Panc1 (cell line): ENCODE results near the gene FRYL. TPM values are rescaled to one million over a fixed set of nuclear protein-coding genes. Genes with fewer than 3 reads are reported as not detected.

ENCODE experiments used
- ATAC-seq: fragments of 200-7000 bp; cut with Tn5 transposase; 2 replicates; pipeline ENCODE4 v1.9.1; 2020; ENCODE audit warnings: mild to moderate bottlenecking, moderate library complexity
- BruUV-seq: library from RNA; stranded (reverse); fragments of 400-500 nt; replicated peaks from 2 replicates; lab custom pipeline; 2021; lab: Mats Ljungman, UMichigan
- CTCF ChIA-PET: fragments of 300-600 bp; sonication (Branson Sonifier 250); formaldehyde crosslinking; loops from one replicate; lab custom pipeline; 2022; ENCODE audit warnings: antibody characterized with exemption; lab: Charles Lee
- POLR2A ChIA-PET: fragments of 300-600 bp; sonication (Branson Sonifier 250); formaldehyde crosslinking; loops from one replicate; lab custom pipeline; 2022; ENCODE audit warnings: antibody characterized with exemption; lab: Charles Lee
- DNase-seq: peaks from one replicate; pipeline ENCODE4 v3.0.0-alpha.2; 2010; ENCODE audit warnings: low read depth, low spot score
- H3K27ac ChIP-seq: 2 replicates; pipeline ENCODE4 v1.5.1; 2011; ENCODE audit warnings: mild to moderate bottlenecking, low read length, inconsistent platforms
- H3K27me3 ChIP-seq: fragments of 200-500 bp; sonication (Bioruptor generic); 2 replicates; pipeline ENCODE4 v1.6.0; 2014; ENCODE audit warnings: low read length, inconsistent platforms; ENCODE audit not compliant: control insufficient read depth, insufficient read depth
- H3K36me3 ChIP-seq: fragments of 200-500 bp; sonication (Bioruptor generic); 2 replicates; pipeline ENCODE4 v1.5.1; 2014; ENCODE audit warnings: inconsistent platforms, mild to moderate bottlenecking, low read length, moderate library complexity; ENCODE audit not compliant: control insufficient read depth, insufficient read depth
- H3K4me1 ChIP-seq: 2 replicates; pipeline ENCODE4 v1.5.1; 2011; ENCODE audit warnings: inconsistent platforms, mild to moderate bottlenecking, low read length, moderate library complexity; ENCODE audit not compliant: control insufficient read depth, insufficient read depth
- H3K4me3 ChIP-seq, 2 experiments: 2 replicates each; pipeline ENCODE4 v1.5.1; 2011 to 2012; ENCODE audit warnings: low read depth in 2 of 2, low read length in 2 of 2, mild to moderate bottlenecking in 2 of 2, inconsistent platforms in 1 of 2, moderate library complexity in 1 of 2
- H3K9me3 ChIP-seq: fragments of 200-500 bp; sonication (Bioruptor generic); 2 replicates; pipeline ENCODE4 v1.5.1; 2014; ENCODE audit warnings: low read depth, mild to moderate bottlenecking, inconsistent platforms, low read length, moderate library complexity; ENCODE audit not compliant: control insufficient read depth, insufficient read depth
- POLR2AphosphoS5 ChIP-seq: IDR thresholded peaks from 2 replicates; pipeline ENCODE4 v1.6.1; 2012; ENCODE audit warnings: mild to moderate bottlenecking, low read depth, low read length, moderate library complexity
- REST ChIP-seq, 2 experiments: IDR thresholded peaks; 2 replicates each; pipeline ENCODE4 v1.6.1; 2011 to 2012; ENCODE audit warnings: low read depth in 2 of 2, control low read depth in 1 of 2, low read length in 1 of 2, mild to moderate bottlenecking in 1 of 2, moderate library complexity in 1 of 2; ENCODE audit not compliant: insufficient read depth in 1 of 2
- SIN3A ChIP-seq: IDR thresholded peaks from 2 replicates; pipeline ENCODE4 v1.6.1; 2012; ENCODE audit warnings: low read depth, mild to moderate bottlenecking, low read length, moderate library complexity, borderline replicate concordance; ENCODE audit not compliant: insufficient read depth
- TCF7L2 ChIP-seq: IDR thresholded peaks from 2 replicates; pipeline ENCODE4 v1.6.1; 2011; ENCODE audit warnings: mild to moderate bottlenecking, low read depth, low read length, inconsistent platforms
- in situ Hi-C: cut with HindIII; loops from 2 replicates; pipeline ENCODE4 v1.10.0; 2016; ENCODE audit warnings: low sequenced_read_pairs, low pct_unique_long_range_greater_than_20kb
- intact Hi-C: fragments of 100-400 bp; cut with micrococcal nuclease; formaldehyde crosslinking; loops from one replicate; pipeline ENCODE4 v1.10.0; 2022; ENCODE audit not compliant: unreplicated experiment
- total RNA-seq: library from RNA; stranded (reverse); gene quantifications from one replicate; pipeline ENCODE4 v1.2.1, GENCODE V29; 2021; ENCODE audit not compliant: unreplicated experiment
- TF ChIP-seq, protein P1 (sequence below): fragments of 450-650 bp; IDR thresholded peaks from 2 replicates; pipeline ENCODE4 v1.5.1; 2017; ENCODE audit warnings: mild to moderate bottlenecking

Gene FRYL
- total RNA-seq, 1 experiment from 2014 or later = 47.5 TPM

DNA sequence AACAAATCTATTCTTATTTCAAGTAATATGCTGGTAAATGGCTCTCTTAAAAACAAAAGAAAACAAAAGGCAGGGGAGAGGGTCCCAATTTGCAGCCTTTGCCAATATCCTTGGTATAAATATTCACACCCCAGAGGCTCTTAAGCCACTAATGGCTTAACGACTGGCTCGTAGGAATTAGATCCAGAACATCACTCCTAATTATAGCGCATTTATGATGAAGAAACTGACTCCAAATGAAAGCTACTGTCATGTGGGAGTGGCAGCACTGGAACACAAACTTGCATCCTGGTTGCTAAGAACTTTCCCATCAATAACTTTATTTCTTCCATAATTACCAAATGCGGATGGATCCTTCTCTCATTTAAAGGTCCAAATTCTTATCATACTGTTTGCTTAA lies 138.7 kb downstream of the FRYL start:
- no peak overlapping the region for H3K27ac ChIP-seq
- H3K4me3 ChIP-seq = no peak overlapping the region
- ChIA-PET POLR2A (no interaction called here), CTCF (no interaction called here)
- intact Hi-C loops (no loop called here), in situ Hi-C loops (no loop called here)
- no peaks in the 10 kb centered on the region for H3K27me3 ChIP-seq
- no peaks in the 10 kb centered on the region for H3K36me3 ChIP-seq
- DNase-seq (no peak), ATAC-seq (no peak)
- H3K4me1 ChIP-seq = no peaks in the 10 kb centered on the region; the same call in 1 of the 2 replicates
- TF ChIP-seq SIN3A (no peak), TCF7L2 (no peak), POLR2AphosphoS5 (no peak), REST (IDR thresholded peaks at IDR 0.05; ENCODE audit: insufficient read depth in 1 of 2, low read depth in 2 of 2, low read length in 1 of 2) (no peak)
- TF ChIP-seq, protein P1, sequence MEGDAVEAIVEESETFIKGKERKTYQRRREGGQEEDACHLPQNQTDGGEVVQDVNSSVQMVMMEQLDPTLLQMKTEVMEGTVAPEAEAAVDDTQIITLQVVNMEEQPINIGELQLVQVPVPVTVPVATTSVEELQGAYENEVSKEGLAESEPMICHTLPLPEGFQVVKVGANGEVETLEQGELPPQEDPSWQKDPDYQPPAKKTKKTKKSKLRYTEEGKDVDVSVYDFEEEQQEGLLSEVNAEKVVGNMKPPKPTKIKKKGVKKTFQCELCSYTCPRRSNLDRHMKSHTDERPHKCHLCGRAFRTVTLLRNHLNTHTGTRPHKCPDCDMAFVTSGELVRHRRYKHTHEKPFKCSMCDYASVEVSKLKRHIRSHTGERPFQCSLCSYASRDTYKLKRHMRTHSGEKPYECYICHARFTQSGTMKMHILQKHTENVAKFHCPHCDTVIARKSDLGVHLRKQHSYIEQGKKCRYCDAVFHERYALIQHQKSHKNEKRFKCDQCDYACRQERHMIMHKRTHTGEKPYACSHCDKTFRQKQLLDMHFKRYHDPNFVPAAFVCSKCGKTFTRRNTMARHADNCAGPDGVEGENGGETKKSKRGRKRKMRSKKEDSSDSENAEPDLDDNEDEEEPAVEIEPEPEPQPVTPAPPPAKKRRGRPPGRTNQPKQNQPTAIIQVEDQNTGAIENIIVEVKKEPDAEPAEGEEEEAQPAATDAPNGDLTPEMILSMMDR = no peak
- BruUV-seq = no TSS peak
- H3K9me3 ChIP-seq = no peaks in the 10 kb centered on the region

DNA sequence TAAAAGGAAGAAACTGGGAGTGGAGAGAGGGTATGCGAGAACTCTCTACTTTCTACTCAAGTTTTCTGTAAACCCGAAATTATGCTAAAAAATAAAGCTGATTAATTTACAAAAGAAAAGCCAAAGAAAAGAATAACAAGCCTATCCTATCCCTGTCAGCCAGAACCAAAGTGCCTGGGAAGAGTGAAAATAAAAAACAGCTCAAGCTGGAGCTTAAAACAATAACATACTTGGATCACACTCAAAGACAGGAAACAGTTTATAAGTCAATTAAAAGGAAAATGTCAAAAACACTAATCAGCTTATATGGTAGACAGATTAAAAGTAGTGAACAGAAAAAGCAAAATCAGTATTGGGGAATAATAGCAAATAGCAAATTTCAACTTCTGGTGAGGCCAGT lies 139.4 kb downstream of the FRYL start:
- intact Hi-C loops = no loop called here
- no peaks in the 10 kb centered on the region for H3K9me3 ChIP-seq
- ATAC-seq = no peak
- in situ Hi-C loops = no loop called here
- no peaks in the 10 kb centered on the region for H3K27me3 ChIP-seq
- no peak overlapping the region for H3K27ac ChIP-seq
- TF ChIP-seq SIN3A = no peak
- TF ChIP-seq POLR2AphosphoS5 = no peak
- TF ChIP-seq, protein P1 = no peak
- TF ChIP-seq TCF7L2 = no peak
- TF ChIP-seq REST (IDR thresholded peaks at IDR 0.05; ENCODE audit: insufficient read depth in 1 of 2, low read depth in 2 of 2, low read length in 1 of 2) = no peak
- ChIA-PET POLR2A (no interaction called here), CTCF (no interaction called here)
- no peaks in the 10 kb centered on the region for H3K36me3 ChIP-seq
- H3K4me1 ChIP-seq = peaks cover under 1% of the 10 kb centered on the region; the same call in 1 of the 2 replicates
- no peak overlapping the region for H3K4me3 ChIP-seq
- BruUV-seq = no TSS peak
- DNase-seq = no peak
